GM19324 (cell line): ENCODE results near the gene RD3L.
"Not testable (repeated sequence)": the region's sequence is repeated elsewhere in the genome, so short reads cannot be mapped to it uniquely, and the experiment has no call there.

Source experiments
- ATAC-seq: cut with Tn5 transposase; IDR thresholded peaks from one replicate; pipeline ENCODE4 v1.9.1; 2021; ENCODE audit warnings: mild to moderate bottlenecking, moderate library complexity; ENCODE audit not compliant: unreplicated experiment, low FRiP score

Gene RD3L

GRCh38 chr14:103928011-103928890 is 14.1 kb downstream of the RD3L start, which contains the start of gene TDRD9:
Gene TDRD9, plus strand, starts transcription at chr14:103928456. Its CDS starts 54 bp downstream, at chr14:103928510.
- no peak for ATAC-seq

- no peak for ATAC-seq
Measured at GRCh38 chr14:103927566-103927965, 14.8 kb downstream of the RD3L start.

GRCh38 chr14:103925316-103925715 is 17.0 kb downstream of the RD3L start:
- ATAC-seq = no peak

GRCh38 chr14:103923863-103924262 is 18.5 kb downstream of the RD3L start:
- ATAC-seq = no peak

- ATAC-seq = not testable (repeated sequence)
Measured at GRCh38 chr14:103921855-103922200, 20.5 kb downstream of the RD3L start.

GRCh38 chr14:103920981-103921854 is 21.1 kb downstream of the RD3L start:
- peak; percentile 95 for ATAC-seq

- no peak for ATAC-seq
Measured at GRCh38 chr14:103916636-103917262, 25.6 kb downstream of the RD3L start.

GRCh38 chr14:103915616-103916015 is 26.7 kb downstream of the RD3L start:
- no peak for ATAC-seq

GRCh38 chr14:103910984-103911383 is 31.3 kb downstream of the RD3L start:
- ATAC-seq = no peak

GRCh38 chr14:103910262-103910935 is 31.9 kb downstream of the RD3L start:
- no peak for ATAC-seq

- ATAC-seq = no peak
Measured at GRCh38 chr14:103909531-103910261, 32.6 kb downstream of the RD3L start.

GRCh38 chr14:103908580-103908979 is 33.7 kb downstream of the RD3L start:
- ATAC-seq = no peak

- ATAC-seq = no peak
Measured at GRCh38 chr14:103905842-103906456, 36.4 kb downstream of the RD3L start.

- ATAC-seq = no peak
Measured at GRCh38 chr14:103904493-103905107, 37.7 kb downstream of the RD3L start.

- ATAC-seq = no peak
Measured at GRCh38 chr14:103899833-103900232, 42.5 kb downstream of the RD3L start.

- no peak for ATAC-seq
Measured at GRCh38 chr14:103899316-103899715, 43.0 kb downstream of the RD3L start.

- no peak for ATAC-seq
Measured at GRCh38 chr14:103898711-103899110, 43.6 kb downstream of the RD3L start.

GRCh38 chr14:103898204-103898603 is 44.1 kb downstream of the RD3L start:
- ATAC-seq = no peak
